Mucosa of descending colon (tissue), 3 donors: Measurements from ENCODE around the gene SP9. TPM values are rescaled to one million over a fixed set of nuclear protein-coding genes. Genes with fewer than 3 reads are reported as not detected.

Experiments
- total RNA-seq, 3 donors: library from RNA; stranded (reverse); fragmentation: NEBNext Ultra II Directional in 2 of 3; extraction: Animal tissue kit (Norgen Biotek cat#: 25700) in 2 of 3; gene quantifications; one replicate each; pipeline versions ENCODE4 v1.2.1 to v1.2.4, GENCODE V29; 2021 to 2023
- donor health status: DM: no; HTN: no; CAD: no; lungs with moderate emphysema.
- donor health status: DM: no; HTN: no; CAD: no.
- donor health status: DM: no; HTN: yes; CAD: no.

SP9 gene
- total RNA-seq, 3 donors from 2014 or later, result not detected

Other genes starting within 250 kb of the SP9 start
- 10 to 100 TPM; 55.3 to 65.8 (median 58.4) TPM for gene OLA1, start 86.4 kb upstream of the SP9 start, total RNA-seq
- gene SCRN3, start 60.8 kb downstream of the SP9 start, total RNA-seq, result 10 to 100 TPM; 21.9 to 24.9 (median 22.7) TPM
- 10 to 100 TPM in 1 of 3 donors, 1 to 10 TPM in 2; 4.7 to 15.6 (median 6.8) TPM for gene GPR155, start 152.1 kb downstream of the SP9 start, total RNA-seq